Measurements from ENCODE around the gene CMC2. TPM values are rescaled to one million over a fixed set of nuclear protein-coding genes. Genes with fewer than 3 reads are reported as not detected.

Gene CMC2
- total RNA-seq, 1 donor from 2014 or later = 93.3 TPM

DNA sequence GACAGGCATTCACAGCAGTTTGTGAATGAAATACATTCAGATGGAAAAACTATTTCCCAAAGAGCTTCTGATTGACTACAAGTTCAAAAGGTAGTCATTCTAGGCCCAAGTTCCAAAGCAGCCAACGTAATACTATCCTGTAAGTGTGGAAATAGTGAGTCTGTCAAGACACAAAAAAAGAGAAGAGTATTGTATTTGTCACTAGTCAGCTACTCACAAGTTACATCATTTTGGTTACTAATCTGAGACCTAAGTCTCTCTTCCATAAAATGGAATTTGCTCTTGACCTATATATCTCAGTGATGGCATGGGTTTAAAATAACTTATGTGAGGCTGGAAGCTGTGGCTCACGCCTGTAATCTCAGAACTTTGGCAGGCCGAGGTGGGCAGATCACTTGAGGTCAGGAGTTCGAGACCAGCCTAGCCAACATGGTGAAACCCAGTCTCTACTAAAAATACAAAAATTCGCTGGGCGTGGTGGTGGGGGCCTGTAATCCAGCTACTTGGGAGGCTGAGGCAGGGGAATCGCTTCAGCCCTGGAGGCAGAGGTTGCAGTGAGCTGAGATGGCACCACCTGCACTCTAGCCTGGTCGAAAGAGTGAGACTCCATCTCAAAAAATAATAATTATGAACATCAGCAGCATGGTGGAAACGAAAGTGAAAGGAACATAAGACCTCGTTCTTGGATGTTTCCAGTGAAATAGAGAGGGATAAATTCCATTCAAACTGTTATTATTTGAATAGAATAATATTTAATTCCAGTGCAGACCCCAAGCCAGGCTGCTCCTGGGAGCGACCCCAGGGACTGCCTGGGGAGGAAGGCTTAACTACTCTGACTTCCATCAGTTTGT is 2.9 kb downstream of the CMC2 start:
- intact Hi-C loops (cut with micrococcal nuclease) = loop anchor here (10.0 kb wide), 5 partner anchors 199 to 1651 kb away; partner anchors contain the start of genes CDYL2, GAN and MAF

DNA sequence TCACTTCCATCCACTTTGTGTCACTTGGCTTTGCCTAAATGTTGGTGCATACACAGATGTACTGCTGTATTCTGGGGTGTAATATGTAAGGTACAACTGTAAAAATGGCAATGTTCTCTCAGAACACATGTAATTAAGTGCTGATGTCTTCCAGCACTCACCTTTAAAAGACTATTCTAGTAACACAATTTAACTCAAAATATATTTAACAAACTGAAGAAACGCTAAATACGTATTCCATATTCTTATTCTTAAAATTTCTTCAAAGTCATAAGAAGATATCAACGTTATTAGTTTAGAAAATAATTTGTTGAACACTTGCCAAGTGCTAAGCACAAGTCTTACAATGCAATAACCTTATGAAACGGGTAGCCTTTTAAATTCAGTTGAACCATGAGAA is 3.6 kb downstream of the CMC2 start:
- intact Hi-C loops (cut with micrococcal nuclease) = loop anchor here (10.0 kb wide), 5 partner anchors 198 to 1652 kb away; partner anchors contain the start of genes CDYL2, GAN and MAF

DNA sequence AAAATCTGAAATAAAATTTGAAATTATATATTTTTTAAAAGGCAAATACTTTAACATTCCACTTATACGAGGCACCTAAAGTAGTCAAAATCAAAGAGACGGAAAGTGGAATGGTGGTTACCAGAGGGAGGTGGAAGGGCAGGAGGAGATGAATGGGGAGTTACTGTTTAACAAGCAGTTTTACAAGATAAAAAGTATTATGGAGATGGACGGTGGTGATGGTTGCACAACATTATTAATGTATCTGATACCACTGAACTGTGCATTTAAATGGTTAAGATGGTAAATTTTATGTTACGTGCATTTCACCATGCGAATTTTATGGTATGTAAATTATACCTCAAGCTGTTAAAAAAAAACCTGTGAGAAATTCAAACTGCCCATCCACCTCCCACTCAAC is 5.4 kb downstream of the CMC2 start:
- intact Hi-C loops (cut with micrococcal nuclease) = loop anchor here (10.0 kb wide), 5 partner anchors 197 to 1653 kb away; partner anchors contain the start of genes CDYL2, GAN and MAF

DNA sequence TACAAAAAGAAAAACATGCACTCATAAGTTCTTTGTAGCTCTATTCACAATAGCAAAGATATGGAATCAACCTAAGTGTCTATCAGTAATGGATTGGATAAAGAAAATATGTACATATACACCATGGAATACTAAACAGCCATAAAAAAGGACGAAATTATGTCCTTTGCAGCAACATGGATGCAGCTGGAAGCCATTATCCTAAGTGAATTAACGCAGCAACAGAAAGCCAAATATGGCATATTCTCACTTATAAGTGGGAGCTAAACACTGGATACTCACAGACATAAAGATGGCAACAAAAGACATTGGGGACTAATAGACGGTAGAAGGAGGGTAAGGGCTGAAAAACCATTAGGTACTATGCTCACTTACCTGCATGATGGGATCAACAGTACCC is 5.8 kb downstream of the CMC2 start:
- intact Hi-C loops (cut with micrococcal nuclease) = loop anchor here (10.0 kb wide), 5 partner anchors 196 to 1654 kb away; partner anchors contain the start of genes CDYL2, GAN and MAF

DNA sequence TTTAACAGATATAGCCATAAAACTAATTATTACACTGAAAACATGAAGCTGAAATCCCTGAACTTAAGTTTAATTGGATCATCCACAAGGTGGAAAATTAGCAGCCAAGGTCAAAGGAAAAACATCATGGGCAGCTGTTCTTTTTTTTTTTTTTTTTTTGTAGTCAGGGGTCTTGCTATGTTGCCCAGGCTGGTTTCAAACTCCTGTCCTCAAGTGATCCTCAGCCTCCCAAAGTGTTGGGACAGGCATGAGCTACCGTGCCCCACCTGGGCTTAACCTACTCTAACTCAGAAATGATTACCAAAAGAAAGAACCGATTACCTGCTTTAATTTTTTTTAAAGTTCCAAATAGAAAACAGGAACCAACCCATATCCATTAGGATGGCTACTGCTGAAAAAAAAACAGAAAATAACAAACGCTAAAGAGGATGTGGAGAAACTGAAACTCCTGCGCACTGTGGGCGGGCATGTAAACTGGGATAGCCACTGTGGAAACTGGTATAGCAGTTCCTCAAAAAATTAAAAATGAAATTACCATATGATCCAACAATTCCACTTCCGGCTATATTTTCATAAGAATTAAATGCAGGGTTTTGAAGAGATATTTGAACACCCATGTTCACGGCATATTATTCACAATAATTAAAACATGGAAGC is 8.6 kb downstream of the CMC2 start:
- intact Hi-C loops (cut with micrococcal nuclease) = loop anchor here (1.0 to 5.0 kb wide), 2 partner anchors 9 to 456 kb away; partner anchors contain the start of genes CENPN and DYNLRB2

DNA sequence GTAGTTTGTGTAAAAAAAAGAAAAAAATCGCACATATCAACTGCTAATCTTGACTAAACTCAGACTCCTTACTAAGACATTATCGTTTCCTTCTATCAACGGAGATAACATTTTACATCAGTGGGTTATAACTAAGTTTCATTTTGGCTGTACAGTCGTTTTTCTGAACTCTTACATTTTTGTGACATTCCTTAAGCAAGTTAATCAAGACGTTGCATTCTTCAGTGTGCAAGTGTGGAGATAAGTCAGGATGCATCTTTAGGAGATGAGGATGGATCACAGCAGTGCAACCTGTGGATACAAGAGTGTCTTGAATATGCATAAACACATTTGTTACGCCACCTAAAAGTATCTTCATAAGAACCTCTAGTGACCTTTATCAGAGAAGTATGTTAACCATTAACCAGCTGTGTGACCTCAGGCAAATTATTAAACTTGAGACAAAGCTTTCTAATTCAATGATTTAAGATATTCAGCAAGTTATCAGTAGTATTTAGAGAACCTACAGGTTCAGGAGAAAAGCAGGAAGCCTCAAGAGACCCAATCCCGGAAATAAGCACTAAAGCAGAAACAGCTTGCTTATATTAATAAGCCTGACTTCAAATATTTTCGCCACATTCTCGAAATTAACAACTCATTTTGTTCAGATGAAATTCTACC is 9.4 kb downstream of the CMC2 start:
- intact Hi-C loops (cut with micrococcal nuclease) = loop anchor here (1.0 to 5.0 kb wide), 2 partner anchors 10 to 455 kb away; partner anchors contain the start of genes CENPN and DYNLRB2

DNA sequence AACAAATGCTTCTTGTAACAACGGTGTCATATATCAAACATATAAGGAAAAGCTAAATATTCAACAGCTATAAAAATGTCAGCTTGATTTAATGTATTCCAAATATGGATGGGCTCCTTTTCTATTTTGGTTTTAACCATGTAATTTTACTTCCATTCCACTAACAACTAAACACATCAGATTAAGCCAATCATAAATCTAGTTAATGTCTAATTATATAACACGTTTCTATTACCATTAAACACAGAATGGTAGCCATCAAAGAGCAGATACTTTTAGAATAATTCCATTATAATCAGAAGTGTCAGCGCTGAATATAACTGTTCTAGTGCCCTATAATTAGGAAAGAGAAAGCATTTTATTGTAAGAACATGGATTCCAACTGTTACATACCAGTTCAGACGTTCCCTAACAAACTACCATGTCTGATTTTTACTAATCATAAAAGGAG is 10.0 kb downstream of the CMC2 start:
- intact Hi-C loops (cut with micrococcal nuclease) = loop anchor here (1.0 to 5.0 kb wide), 2 partner anchors 11 to 454 kb away; partner anchors contain the start of genes CENPN and DYNLRB2

DNA sequence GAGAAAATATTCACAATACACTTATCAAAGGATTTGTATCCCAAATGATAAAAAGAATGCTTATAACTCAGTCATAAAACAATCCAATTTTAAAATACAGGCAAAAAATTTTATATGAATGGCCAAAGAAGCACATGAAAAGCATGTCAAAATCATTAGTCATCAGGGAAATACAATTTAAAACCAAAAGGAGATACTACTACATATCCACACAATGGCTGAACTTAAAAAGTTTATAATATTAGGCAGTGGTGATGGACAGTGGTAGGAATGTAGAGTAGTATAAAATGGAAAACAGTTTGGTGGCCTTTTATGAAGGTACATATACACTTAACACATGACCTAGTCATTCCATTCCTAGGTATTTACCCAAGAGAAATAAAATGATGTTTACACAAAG is 12.2 kb downstream of the CMC2 start:
- intact Hi-C loops (cut with micrococcal nuclease) = no loop called here

DNA sequence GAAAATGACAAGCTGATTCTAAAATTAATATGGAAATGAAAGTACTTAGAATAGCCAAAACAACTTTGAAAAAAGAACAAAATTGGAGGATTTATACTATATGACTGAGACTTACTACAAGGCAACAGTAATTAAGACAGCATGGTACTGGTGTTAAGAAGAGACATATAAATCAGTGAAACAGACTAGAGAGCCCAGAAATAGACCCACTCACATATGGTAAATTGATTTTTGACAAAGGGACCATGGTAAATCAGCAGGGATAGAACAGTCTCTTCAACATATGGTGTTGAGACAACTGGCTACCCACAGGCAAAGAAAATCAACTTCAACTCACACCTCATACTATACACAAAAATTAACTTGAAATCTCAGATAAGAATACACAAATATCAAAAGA is 12.9 kb downstream of the CMC2 start:
- intact Hi-C loops (cut with micrococcal nuclease) = no loop called here

DNA sequence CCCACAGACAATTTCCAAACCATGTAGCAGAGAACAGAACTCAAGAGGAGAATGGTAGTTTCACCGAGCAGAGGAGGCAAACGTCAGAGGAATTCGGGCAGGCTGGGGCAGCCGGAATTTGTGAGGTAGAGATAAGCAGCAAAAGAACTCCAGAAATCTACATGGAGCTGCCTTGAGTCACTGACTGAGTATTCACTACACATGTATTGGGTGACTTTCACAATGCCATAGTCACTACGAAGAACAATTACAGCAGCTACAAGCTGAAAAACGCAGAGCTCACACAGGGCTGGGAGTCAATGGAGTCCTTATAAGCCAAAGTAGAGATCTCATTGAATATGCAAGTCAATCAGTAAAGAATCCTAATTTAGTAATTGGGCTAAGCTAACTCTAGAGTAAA is 13.4 kb downstream of the CMC2 start:
- intact Hi-C loops (cut with micrococcal nuclease) = no loop called here

DNA sequence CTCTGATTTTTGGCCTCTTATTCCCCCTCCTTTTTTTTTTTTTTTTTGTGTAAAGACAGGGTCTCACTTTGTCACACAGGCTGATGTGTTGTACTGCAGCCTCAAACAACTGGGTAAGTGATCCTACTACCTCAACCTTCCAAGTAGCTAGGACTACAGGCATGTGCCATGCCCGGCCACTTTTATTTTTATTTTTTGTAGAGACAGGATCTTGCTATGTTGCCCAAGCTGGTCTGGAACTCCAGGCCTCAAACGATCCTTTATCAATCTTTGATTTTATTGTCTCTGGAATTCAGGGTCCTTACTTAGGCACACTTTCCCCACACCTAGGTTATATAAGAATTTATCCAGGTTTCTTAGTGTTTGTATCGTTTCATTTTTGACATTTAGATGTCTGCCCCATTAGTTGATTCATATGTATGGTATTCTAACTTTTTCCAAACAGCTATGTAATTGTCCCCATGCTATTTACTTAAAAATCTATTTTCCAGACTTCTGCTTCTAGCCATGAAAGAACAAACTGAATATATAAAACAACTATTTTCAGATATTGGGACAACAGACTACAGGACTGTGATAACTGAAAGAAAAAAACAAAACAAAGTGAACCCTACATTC is 13.9 kb downstream of the CMC2 start:
- intact Hi-C loops (cut with micrococcal nuclease) = no loop called here

DNA sequence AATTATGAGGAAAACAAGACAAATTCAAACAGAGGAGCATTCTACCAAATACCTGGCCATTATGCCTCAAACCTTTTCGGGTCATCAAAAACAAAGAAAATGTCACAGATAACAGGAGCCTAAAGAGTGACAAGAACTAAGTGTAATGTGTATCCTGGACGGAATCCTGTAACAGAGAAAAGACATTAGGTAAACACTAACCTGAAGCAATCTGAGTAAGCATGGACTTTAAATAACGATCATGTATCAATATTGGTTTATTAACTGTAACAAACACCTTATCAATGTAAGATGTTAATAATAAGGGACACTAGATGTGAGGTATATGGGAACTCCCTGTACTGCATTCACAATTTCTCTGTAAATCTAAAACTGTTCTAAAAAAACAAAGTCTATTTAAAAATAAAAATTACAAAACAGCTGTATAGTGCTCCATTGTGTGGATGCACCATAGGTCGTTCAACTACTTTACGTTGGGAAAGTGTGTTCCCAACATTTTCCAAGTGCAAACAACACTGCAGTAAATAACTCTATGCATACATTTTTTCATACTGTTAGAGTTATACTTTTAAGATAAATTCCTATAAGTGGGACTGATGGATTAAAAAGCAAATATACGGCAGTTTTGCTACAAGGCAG is 14.8 kb downstream of the CMC2 start:
- intact Hi-C loops (cut with micrococcal nuclease) = no loop called here

DNA sequence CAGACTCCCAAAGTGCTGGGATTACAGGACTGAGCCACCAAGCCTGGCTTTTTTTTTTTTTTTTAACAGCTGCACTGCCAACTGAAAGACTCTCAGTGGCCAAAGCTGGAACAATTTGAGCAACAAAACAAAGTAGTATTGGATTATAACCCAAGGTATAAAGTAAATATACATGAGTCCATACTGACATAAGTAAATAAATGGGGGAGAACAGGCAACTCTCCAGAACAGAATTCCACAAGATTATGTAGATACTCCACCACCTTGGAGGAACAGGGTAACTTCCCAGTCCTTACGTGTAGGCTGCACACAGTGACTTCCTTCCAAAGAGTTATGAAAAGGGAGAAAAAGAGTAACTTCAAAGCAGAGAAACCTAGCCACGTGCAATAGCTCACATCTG is 15.7 kb downstream of the CMC2 start:
- intact Hi-C loops (cut with micrococcal nuclease) = no loop called here

DNA sequence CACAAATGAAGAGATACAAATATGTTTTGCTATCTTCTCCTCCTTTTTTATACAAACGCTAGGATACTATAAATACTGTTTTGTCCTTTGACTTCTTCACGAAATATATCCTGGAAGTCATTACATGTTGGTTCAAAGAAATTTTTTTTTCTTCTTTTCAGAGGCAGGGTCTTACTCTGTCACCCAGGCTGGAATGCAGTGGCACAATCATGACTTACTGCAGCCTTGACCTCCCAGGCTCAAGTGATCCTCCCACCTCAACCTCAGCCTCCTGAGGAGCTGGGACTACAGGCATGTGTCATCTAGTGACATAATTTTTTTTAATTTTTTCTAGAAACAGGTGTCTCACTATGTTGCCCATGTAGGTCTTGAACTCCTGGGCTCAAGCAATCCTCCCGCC is 16.1 kb downstream of the CMC2 start:
- intact Hi-C loops (cut with micrococcal nuclease) = no loop called here

DNA sequence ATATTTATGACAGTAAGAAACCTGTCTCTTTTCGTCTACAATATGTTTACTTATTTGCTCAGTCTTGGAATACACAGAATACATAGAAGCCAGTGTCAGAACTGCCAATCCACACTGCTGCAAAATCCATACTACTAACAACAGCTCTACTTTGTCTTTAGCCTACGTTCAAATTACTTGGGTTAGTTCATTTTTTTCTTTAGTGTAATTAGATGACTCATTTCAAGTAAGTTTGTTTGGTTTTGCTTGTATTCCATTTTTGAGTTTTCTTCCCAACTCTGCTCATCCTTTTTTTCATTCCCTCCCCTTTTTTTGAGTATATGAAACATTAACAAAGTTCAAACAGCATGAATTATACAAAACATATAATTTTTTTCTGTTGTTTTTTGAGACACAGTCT is 16.9 kb downstream of the CMC2 start:
- intact Hi-C loops (cut with micrococcal nuclease) = no loop called here

DNA sequence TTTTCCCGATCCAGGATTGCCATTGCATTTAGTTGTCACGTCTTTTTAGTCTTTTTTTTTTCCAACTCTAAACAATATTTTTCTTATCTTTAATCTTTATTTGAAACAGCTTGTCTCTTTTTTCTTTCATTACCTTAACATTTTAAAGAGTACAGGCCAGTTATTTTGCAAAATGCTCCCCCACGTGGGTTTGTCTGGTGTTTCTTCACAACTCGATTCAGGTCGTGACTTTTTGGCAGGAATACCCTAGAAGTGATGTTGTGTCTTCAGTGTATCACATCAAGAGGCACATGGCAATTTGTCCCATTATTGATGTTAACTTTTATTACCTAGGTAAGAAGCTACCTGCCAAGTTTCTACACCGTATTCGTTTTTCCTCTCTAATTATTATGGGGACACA is 17.9 kb downstream of the CMC2 start:
- intact Hi-C loops (cut with micrococcal nuclease) = no loop called here

DNA sequence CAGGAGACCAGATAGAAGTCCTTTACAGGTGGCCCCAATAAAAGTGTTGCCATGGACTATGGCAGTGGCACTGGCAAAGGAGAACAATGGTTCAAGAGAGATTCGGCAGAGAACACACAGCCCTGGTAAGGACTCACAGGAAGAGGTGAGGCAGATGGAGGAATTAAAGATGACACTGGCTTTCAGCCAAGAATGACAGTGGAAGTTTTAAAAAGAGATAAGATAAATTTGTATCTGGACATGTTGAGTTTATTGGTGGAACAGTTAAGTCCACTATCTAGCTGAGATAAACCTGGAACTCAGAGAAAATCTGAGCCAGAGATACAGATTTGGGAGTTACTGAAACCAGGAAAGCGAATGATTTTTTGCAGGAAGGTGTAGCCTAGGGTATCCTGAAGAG is 20.1 kb downstream of the CMC2 start:
- intact Hi-C loops (cut with micrococcal nuclease) = no loop called here

DNA sequence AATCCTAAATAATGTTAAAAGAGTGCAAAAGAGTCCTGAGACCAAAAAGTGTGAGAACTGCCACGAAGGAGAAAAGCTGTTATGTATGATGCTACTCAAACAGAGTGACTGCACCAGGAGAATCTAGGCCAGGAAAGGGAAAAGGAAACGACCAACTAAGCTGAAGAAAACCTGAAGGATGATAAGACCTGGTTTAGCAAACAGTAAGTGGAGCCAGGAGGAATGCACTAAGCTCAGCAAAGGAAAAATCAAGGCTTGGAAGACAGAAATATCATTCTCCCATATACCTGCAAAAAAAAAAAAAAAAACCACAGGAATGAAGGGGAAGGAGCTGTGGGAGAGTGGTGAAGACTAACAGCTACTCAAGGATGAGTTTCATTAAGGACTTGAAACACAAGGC is 21.1 kb downstream of the CMC2 start:
- intact Hi-C loops (cut with micrococcal nuclease) = no loop called here

DNA sequence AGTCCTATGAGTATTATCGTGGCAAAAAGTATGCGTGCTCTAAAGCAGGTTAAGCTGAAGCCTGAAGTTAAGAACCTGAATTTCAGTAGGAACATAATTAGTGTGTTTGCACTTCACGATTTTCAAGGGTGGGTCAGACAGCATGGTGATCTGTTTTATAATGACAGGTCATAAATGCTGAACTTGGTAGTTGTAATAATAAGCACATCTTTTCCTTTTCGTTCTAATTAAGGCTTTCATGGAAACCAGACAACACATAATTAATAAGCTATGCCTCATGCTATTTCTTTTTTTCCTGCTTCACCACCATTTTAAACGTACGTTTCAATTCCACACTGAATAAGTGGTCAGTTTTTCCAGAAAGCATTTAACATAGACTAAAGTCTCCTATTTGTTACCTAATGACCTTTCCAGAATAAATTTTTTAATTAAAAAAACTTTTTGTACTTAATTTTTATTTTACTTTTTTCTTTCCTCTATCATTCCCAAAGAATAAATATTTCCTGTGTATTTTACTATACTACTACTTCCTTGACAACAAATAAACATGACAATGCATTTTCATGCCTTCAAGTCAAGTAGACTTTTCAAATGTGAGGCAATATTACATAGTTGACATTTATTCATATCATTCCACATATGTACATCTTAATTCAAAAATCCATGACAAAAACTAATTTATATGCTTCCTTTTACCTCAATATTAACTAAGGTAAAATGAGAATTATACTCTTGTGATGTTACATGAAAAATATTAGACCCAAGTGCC is 22.4 kb downstream of the CMC2 start:
- intact Hi-C loops (cut with micrococcal nuclease) = no loop called here

DNA sequence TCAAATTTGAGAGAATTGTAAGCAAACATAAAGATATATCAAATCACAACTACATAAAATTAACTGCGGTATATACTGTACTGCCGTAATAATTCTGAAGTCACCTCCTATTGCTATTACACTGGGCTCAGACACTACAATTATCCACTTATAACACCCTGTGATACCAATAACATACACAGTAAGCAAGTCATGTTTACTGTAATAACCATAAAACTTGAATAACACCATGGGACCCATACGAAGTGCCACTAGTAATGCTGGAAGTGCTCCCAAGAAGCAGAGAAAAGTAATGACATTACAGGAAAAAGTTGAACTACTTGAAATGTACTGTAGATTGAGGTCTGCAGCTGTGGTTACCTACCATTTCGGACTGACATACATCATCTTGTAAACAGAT is 24.0 kb downstream of the CMC2 start:
- intact Hi-C loops (cut with micrococcal nuclease) = no loop called here

Measured in T-helper 2 cell treated with Interferon-gamma antibody and Interleukin-4, amounts not matched to agents 100 ng/mL and 5 ng/mL, for 36 hours (primary cell).